ENCODE results near the gene FAM241A. TPM values are rescaled to one million over a fixed set of nuclear protein-coding genes. Genes with fewer than 3 reads are reported as not detected.

FAM241A gene
- total and polyA plus RNA-seq, 2 of the 13 experiments (the other 11 are each of a cell fraction or from before 2014, with no cell fraction given) = 0.61 to 0.69 TPM

DNA sequence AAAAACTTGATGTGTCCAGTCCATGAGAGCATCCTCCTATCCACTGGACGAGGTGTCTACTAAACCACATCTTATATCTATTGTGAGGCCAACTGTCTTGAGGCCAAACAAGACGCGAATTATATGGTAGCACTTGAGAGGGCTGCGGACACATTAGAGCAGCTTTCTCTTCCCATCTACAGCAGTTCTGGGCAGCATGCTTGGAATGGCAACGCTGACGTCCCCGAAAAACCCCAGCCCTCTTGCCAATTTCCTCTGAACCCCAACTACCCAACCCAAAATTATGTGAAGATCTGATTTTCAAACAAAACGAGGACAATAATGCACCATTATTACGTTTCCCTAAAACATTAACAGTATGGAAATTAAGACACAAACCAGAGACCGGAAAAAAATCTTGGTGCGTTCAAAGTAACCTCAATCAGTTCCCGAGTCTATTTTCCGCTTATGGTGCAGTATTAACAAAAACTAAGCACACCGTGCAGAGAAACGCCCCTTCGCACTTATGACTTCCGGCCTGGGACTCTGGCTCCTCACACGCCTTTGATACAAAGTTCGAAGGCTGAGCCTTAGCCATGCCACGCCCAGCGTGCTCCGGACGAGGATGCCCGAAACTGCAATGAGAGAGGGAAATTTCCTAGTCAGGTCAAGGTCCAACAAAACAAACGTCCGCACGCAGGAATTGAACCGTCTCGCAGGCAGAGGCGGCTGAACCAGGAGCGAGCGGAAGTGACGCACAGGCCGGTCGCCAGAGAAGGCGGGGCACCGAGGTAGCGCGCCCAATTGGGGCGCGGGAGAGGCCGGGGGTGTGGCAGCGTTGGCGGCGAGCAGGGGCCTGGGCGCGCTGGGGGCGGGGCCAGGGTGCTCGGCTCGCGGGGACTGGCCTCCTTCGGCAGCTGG, 85.9 kb downstream of the FAM241A start (continued):
- TF ChIP-seq CENPT (CRISPR knock-in tag; IDR thresholded peaks at IDR 0.05; ENCODE audit: low read depth) = no peak
- TF ChIP-seq ZNF160 (CRISPR knock-in tag; IDR thresholded peaks at IDR 0.05) = no peak
- TF ChIP-seq, protein P1, sequence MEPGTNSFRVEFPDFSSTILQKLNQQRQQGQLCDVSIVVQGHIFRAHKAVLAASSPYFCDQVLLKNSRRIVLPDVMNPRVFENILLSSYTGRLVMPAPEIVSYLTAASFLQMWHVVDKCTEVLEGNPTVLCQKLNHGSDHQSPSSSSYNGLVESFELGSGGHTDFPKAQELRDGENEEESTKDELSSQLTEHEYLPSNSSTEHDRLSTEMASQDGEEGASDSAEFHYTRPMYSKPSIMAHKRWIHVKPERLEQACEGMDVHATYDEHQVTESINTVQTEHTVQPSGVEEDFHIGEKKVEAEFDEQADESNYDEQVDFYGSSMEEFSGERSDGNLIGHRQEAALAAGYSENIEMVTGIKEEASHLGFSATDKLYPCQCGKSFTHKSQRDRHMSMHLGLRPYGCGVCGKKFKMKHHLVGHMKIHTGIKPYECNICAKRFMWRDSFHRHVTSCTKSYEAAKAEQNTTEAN (CRISPR knock-in tag; conservative IDR thresholded peaks at IDR 0.05) = peak; percentile 51; the same call in 1 of the 2 replicates
- no peak for TF ChIP-seq NFE2L2 (IDR thresholded peaks at IDR 0.05; ENCODE audit: low read length)
- TF ChIP-seq, protein P2, sequence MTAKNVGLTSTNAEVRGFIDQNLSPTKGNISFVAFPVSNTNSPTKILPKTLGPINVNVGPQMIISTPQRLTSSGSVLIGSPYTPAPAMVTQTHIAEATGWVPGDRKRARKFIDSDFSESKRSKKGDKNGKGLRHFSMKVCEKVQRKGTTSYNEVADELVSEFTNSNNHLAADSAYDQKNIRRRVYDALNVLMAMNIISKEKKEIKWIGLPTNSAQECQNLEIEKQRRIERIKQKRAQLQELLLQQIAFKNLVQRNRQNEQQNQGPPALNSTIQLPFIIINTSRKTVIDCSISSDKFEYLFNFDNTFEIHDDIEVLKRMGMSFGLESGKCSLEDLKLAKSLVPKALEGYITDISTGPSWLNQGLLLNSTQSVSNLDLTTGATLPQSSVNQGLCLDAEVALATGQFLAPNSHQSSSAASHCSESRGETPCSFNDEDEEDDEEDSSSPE (CRISPR knock-in tag; IDR thresholded peaks at IDR 0.05) = peak; percentile 83
- no peak for TF ChIP-seq GZF1 (CRISPR knock-in tag; IDR thresholded peaks at IDR 0.05)
- TF ChIP-seq HDAC6 (IDR thresholded peaks at IDR 0.05; ENCODE audit: low read depth, low read length) = no peak
- peak; percentile 86 for TF ChIP-seq THAP11 (CRISPR knock-in tag; IDR thresholded peaks at IDR 0.05)
- no peak for TF ChIP-seq ZFX (CRISPR knock-in tag; IDR thresholded peaks at IDR 0.05; ENCODE audit: low read depth)
- TF ChIP-seq, protein P3, sequence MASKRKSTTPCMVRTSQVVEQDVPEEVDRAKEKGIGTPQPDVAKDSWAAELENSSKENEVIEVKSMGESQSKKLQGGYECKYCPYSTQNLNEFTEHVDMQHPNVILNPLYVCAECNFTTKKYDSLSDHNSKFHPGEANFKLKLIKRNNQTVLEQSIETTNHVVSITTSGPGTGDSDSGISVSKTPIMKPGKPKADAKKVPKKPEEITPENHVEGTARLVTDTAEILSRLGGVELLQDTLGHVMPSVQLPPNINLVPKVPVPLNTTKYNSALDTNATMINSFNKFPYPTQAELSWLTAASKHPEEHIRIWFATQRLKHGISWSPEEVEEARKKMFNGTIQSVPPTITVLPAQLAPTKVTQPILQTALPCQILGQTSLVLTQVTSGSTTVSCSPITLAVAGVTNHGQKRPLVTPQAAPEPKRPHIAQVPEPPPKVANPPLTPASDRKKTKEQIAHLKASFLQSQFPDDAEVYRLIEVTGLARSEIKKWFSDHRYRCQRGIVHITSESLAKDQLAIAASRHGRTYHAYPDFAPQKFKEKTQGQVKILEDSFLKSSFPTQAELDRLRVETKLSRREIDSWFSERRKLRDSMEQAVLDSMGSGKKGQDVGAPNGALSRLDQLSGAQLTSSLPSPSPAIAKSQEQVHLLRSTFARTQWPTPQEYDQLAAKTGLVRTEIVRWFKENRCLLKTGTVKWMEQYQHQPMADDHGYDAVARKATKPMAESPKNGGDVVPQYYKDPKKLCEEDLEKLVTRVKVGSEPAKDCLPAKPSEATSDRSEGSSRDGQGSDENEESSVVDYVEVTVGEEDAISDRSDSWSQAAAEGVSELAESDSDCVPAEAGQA (IDR thresholded peaks at IDR 0.05; ENCODE audit: low read depth) = no peak
- TF ChIP-seq, protein P3 (CRISPR knock-in tag; IDR thresholded peaks at IDR 0.05; ENCODE audit: borderline replicate concordance) = no peak
- peak; percentile 92 for TF ChIP-seq SP5 (CRISPR knock-in tag; IDR thresholded peaks at IDR 0.05; ENCODE audit: borderline replicate concordance, low read depth)
- no peak for TF ChIP-seq ZNF615 (CRISPR knock-in tag; IDR thresholded peaks at IDR 0.05; ENCODE audit: borderline replicate concordance)
- TF ChIP-seq, protein P4, sequence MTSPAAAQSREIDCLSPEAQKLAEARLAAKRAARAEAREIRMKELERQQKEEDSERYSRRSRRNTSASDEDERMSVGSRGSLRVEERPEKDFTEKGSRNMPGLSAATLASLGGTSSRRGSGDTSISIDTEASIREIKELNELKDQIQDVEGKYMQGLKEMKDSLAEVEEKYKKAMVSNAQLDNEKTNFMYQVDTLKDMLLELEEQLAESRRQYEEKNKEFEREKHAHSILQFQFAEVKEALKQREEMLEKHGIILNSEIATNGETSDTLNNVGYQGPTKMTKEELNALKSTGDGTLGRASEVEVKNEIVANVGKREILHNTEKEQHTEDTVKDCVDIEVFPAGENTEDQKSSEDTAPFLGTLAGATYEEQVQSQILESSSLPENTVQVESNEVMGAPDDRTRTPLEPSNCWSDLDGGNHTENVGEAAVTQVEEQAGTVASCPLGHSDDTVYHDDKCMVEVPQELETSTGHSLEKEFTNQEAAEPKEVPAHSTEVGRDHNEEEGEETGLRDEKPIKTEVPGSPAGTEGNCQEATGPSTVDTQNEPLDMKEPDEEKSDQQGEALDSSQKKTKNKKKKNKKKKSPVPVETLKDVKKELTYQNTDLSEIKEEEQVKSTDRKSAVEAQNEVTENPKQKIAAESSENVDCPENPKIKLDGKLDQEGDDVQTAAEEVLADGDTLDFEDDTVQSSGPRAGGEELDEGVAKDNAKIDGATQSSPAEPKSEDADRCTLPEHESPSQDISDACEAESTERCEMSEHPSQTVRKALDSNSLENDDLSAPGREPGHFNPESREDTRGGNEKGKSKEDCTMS (CRISPR knock-in tag; conservative IDR thresholded peaks at IDR 0.05) = 0 out of 2 replicates have a peak, but pooled peaks have one; percentile 44
- TF ChIP-seq, protein P5, sequence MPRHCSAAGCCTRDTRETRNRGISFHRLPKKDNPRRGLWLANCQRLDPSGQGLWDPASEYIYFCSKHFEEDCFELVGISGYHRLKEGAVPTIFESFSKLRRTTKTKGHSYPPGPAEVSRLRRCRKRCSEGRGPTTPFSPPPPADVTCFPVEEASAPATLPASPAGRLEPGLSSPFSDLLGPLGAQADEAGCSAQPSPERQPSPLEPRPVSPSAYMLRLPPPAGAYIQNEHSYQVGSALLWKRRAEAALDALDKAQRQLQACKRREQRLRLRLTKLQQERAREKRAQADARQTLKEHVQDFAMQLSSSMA (CRISPR knock-in tag; IDR thresholded peaks at IDR 0.05) = no peak
- TF ChIP-seq MXI1 (IDR thresholded peaks at IDR 0.05; ENCODE audit: borderline replicate concordance, low read depth, low read length) = peak; percentile 73; the same call in 1 of the 3 replicates
- no peak for TF ChIP-seq ATM (IDR thresholded peaks at IDR 0.05; ENCODE audit: borderline replicate concordance)

All from HepG2 (cell line).